MG63 (cell line): ENCODE data around the gene RPL18. TPM values are rescaled to one million over a fixed set of nuclear protein-coding genes. Genes with fewer than 3 reads are reported as not detected.
"Not testable (repeated sequence)": the region's sequence is repeated elsewhere in the genome, so short reads cannot be mapped to it uniquely, and the experiment has no call there.

ENCODE experiments used
- DNase-seq: peaks from one replicate; pipeline ENCODE4 v3.0.0-alpha.2; 2020
- H3K27me3 ChIP-seq: fragments of 250-450 bp; sonication (Bioruptor Pico); 2 replicates; pipeline ENCODE4 v1.5.1; 2020; ENCODE audit warnings: mild to moderate bottlenecking, moderate library complexity
- H3K36me3 ChIP-seq: fragments of 250-450 bp; sonication (Bioruptor Pico); 2 replicates; pipeline ENCODE4 v1.5.1; 2020; ENCODE audit warnings: mild to moderate bottlenecking, moderate library complexity
- H3K4me3 ChIP-seq: fragments of 250-450 bp; sonication (Bioruptor Pico); 2 replicates; pipeline ENCODE4 v1.5.1; 2020; ENCODE audit warnings: mild to moderate bottlenecking, moderate library complexity
- H3K9me3 ChIP-seq: fragments of 250-450 bp; sonication (Bioruptor Pico); 2 replicates; pipeline ENCODE4 v1.5.1; 2020; ENCODE audit warnings: mild to moderate bottlenecking, moderate library complexity
- total RNA-seq: library from RNA; depleted of rRNA; stranded (reverse); fragments of >200 nt; shearing (Covaris generic); gene quantifications from 2 replicates; pipeline ENCODE4 v1.2.3, GENCODE V29; 2014; ENCODE audit warnings: low replicate concordance; rRNA removed

Gene RPL18
- total RNA-seq, 1 experiment from 2014 or later, result 3,057 TPM

DNA sequence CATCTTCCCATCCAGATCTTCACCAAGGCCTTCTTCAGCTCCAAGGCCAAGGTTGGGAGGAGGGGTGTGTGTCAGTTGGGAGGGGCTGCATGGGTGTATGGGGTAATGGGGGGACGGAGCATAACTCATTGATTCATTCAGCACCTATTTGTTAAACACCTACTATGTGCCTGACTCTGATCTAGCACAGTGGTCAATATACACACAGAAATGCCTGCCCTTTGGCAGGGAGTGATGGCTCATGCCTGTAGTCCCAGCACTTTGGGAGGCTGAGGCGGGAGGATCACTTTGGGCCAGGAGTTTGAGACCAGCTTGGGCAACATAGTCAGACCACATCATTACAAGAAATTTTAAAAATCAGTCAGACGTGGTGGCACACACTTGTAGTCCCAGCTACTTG lies 31.6 kb downstream of the RPL18 start:
- Histone ChIP-seq H3K36me3 (no peaks in the 10 kb centered on the region), H3K4me3 (no peak overlapping the region), H3K27me3 (no peaks in the 10 kb centered on the region), H3K9me3 (no peaks in the 10 kb centered on the region)
- DNase-seq, result no peak

DNA sequence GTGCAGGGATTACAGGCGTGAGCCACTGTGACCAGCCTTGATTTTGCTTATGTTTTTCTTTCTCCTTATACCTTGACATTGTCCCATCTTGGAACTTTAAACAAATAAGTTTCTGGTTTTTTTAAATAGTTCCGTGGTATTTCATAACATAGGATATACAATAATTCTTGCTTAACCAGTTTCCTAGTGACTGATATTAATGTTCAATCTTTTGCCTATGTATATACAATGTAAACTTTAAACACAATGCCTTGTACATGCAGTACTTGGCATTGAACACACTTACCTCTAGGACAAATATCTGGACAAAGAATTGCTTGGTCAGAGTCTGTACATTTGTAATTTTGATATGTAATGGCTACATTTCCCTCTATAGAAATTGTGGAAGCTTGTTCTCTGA lies 36.8 kb downstream of the RPL18 start:
- Histone ChIP-seq H3K36me3 (no peaks in the 10 kb centered on the region), H3K4me3 (no peak overlapping the region), H3K27me3 (no peaks in the 10 kb centered on the region), H3K9me3 (no peaks in the 10 kb centered on the region)
- no peak for DNase-seq

DNA sequence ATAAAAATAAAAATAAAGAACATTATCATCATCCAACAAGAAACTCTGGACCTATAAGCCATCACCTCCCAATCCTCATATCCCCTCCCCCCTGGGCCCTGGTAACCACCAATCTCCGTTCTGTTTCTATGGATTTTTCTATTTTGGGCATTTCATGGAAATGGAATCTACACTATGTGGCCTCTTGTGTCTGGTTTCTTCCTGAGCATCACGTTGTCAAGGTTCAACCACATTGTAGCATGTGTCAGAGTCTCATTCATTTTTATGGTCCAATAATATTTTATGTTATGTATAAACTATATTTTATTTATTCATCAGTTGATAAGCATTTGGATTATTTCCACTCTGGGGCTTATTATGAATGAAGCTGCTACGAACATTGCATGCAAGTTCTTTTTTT lies 40.1 kb downstream of the RPL18 start:
- Histone ChIP-seq H3K9me3 (no peaks in the 10 kb centered on the region), H3K36me3 (no peaks in the 10 kb centered on the region), H3K4me3 (no peak overlapping the region), H3K27me3 (no peaks in the 10 kb centered on the region)
- no peak for DNase-seq

DNA sequence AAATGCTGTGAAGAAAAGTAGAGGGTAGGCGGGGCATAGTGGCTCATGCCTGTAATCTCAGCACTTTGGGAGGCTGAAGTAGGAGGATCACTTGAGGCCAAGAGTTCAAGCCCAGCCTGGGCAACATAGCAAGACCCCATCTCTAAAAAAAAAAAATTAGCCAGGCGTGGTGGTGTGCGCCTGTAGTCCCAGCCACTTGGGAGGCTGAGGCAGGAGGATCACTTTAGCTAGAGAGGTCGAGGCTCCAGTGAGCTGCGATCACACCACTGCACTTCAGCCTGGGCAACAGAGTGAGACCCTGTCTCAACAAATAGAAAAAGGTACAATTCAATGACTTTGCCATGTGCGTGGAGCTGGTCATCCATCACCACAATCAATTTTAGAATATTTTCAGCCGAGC lies 41.1 kb downstream of the RPL18 start:
- H3K27me3 ChIP-seq, H3K9me3 ChIP-seq, DNase-seq, H3K4me3 ChIP-seq, H3K36me3 ChIP-seq: not testable (repeated sequence)

DNA sequence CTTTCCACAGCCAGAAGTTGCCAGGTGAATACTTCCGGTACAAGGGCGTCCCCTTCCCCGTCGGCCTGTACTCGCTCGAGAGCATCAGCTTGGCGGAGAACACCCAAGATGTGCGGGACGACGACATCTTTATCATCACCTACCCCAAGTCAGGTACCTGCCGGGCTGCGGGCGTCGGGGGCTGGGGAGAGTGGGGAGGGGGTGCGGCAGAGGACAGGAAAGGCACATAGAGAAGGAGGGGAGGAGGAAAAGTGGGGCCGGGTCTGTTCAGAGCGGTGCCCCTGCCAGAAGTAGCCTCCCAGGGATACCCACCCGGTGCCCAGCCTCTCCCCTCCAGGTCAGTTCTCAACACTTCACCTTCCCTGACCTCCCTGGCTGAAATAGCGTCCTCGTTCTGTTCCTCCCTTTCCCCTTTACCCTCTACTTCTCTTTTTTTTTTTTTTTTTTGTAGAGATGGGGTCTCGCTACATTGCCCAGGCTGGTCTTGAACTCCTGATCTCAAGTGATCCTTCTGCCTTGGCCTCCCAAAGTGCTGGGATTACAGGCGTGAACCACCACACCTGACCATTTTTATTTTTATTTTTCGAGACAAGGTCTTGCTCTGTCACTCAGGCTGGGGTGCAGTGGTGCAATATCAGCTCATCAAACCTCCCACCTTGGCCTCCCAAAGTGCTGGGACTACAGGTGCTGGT lies 42.9 kb downstream of the RPL18 start:
- Histone ChIP-seq H3K9me3 (no peaks in the 10 kb centered on the region), H3K36me3 (no peaks in the 10 kb centered on the region), H3K4me3 (no peak overlapping the region), H3K27me3 (no peaks in the 10 kb centered on the region)
- no peak for DNase-seq

DNA sequence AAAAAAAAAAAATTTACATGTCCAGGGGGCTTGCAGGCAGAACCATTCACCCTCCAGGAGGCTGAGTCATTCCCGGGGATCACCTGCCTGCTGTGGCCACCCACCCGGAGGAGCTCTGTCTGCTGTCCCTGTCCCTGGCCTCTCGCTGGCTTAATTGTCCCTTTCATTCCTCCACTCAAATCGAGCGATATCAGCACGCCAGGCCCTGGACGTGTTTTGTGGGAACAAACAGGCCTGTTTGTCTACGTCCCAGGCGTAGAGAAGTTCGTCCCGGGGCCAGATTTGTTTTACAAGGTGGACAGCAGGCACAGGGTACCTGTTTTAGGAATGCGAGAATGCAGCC lies 45.8 kb downstream of the RPL18 start:
- Histone ChIP-seq H3K9me3 (no peaks in the 10 kb centered on the region), H3K4me3 (no peak overlapping the region), H3K27me3 (no peaks in the 10 kb centered on the region), H3K36me3 (no peaks in the 10 kb centered on the region)
- no peak for DNase-seq

DNA sequence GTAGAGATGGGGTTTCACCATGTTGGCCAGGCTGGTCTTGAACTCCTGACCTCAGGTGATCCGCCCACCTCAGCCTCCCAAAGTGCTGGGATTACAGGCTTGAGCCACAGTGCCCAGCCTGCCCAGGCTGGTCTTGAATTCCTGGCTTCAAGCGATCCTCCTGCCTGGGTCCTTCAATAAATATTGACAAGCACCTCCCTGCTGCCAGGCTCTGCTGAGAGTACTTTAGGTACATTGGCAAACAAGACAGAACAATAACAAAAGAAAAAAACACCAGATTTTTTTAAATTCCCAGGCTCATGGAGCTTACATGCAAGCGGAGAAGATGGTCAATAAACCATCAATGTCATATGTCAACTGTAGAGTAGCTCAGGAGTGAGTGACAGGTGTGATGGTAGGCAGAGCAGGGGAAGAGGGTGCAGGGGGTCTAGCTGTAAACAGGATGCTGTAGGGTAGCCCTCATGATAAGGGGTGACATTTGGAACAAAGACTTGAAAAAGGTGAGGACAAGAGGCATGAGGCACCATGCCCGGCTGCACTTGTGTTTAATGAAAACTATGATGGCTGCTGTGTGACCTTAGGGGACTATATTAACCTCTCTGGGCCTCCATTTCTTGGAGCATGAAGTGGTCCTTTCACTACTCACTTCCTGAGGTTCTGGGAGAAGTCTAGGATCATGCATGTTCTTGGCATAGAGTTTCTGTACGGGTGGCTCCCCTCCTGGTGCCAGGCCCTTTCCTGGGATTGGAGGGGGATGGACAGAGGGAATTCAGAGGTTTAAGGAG lies 47.4 kb downstream of the RPL18 start:
- Histone ChIP-seq H3K4me3 (no peak overlapping the region), H3K36me3 (no peaks in the 10 kb centered on the region), H3K27me3 (no peaks in the 10 kb centered on the region), H3K9me3 (no peaks in the 10 kb centered on the region)
- no peak for DNase-seq

DNA sequence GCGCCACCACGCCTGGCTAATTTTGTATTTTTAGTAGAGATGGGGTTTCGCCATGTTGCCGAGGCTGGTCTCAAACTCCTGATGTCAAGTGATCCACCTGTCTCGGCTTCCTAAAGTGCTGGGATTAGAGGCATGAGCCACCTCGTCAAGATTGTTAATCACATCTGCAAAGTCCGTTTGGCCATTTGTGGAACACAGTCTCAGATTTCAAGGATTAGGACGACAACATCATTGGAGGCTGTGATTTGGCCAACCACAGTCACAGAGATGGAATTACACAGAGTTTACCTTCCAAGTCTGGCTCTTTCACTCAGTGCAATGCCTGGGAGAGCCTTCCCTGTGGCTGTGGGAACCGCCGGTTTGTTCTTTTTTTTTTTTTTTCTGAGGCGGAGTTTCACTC lies 49.2 kb downstream of the RPL18 start:
- peak; percentile 71 for DNase-seq
- no peaks in the 10 kb centered on the region for H3K36me3 ChIP-seq
- H3K27me3 ChIP-seq, result no peaks in the 10 kb centered on the region
- H3K4me3 ChIP-seq, result no peak overlapping the region
- H3K9me3 ChIP-seq, result no peaks in the 10 kb centered on the region

DNA sequence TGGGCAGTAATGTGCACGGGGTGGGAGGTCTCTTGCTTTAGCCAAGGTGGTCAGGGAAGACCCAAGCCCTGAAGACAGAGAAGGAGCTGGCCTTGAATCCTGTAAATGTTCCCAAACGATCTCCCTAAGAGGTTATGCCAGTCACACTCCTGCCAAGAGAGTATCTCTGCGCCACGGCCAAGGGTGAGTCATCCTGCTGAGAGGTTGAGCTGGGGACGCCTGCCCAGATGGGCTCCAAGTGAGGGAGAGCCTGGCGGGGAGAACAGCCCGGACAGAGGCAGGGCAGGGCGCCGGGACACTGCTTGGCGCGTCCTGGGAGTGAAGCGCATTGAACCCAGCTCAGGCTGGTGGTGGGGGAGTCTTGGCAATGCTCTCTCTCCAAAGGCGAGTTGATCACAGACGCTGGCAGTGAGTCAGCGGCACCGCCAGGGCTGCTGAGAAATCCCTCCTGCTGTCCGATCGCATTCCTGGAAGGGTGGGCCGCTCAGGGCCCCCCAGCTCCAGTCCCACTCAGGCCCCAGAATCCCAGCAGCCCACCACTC lies 50.6 kb downstream of the RPL18 start:
- Histone ChIP-seq H3K27me3 (no peaks in the 10 kb centered on the region), H3K9me3 (no peaks in the 10 kb centered on the region), H3K36me3 (no peaks in the 10 kb centered on the region), H3K4me3 (no peak overlapping the region)
- DNase-seq, result peak; percentile 100

Other genes starting within 250 kb of the RPL18 start
- gene KDELR1, start 227.6 kb downstream of the RPL18 start, total RNA-seq, result 51.3 and 103 TPM in 2 replicates
- 0.03 TPM in 1 of 2 replicates, not detected in the other for gene GRIN2D, start 225.5 kb downstream of the RPL18 start, total RNA-seq
- gene GRWD1, start 173.2 kb downstream of the RPL18 start, total RNA-seq, result 86.6 and 138 TPM in 2 replicates
- 0.22 and 0.43 TPM in 2 replicates for gene KCNJ14, start 163.6 kb downstream of the RPL18 start, total RNA-seq
- gene CYTH2, start 149.8 kb downstream of the RPL18 start, total RNA-seq, result 84.7 and 163 TPM in 2 replicates
- gene LMTK3, start 107.3 kb downstream of the RPL18 start, total RNA-seq, result not detected in 2 replicates
- gene SULT2B1, start 67.0 kb downstream of the RPL18 start, total RNA-seq, result 0.49 TPM in 1 of 2 replicates, not detected in the other
- gene SPACA4, start 12.4 kb downstream of the RPL18 start, total RNA-seq, result not detected in 2 replicates
- gene FAM83E, start 4.1 kb downstream of the RPL18 start, total RNA-seq, result not detected in 2 replicates
- 6.7 and 8.6 TPM in 2 replicates for gene SPHK2, start 328 bp upstream of the RPL18 start, total RNA-seq
- 9.3 and 14.5 TPM in 2 replicates for gene DBP, start 18.2 kb upstream of the RPL18 start, total RNA-seq
- gene CA11, start 27.0 kb upstream of the RPL18 start, total RNA-seq, result 1.3 TPM in 1 of 2 replicates, not detected in the other
- gene NTN5, start 53.8 kb upstream of the RPL18 start, total RNA-seq, result not detected in 2 replicates
- not detected in 2 replicates for gene FUT2, start 76.8 kb upstream of the RPL18 start, total RNA-seq
- gene MAMSTR, start 100.5 kb upstream of the RPL18 start, total RNA-seq, result 0.79 TPM in 1 of 2 replicates, not detected in the other
- gene RASIP1, start 121.4 kb upstream of the RPL18 start, total RNA-seq, result 0.72 TPM in 1 of 2 replicates, not detected in the other
- gene IZUMO1, start 127.7 kb upstream of the RPL18 start, total RNA-seq, result not detected in 2 replicates
- 0.07 and 0.16 TPM in 2 replicates for gene FUT1, start 133.5 kb upstream of the RPL18 start, total RNA-seq
- not detected in 2 replicates for gene FGF21, start 136.3 kb upstream of the RPL18 start, total RNA-seq
- gene BCAT2, start 191.9 kb upstream of the RPL18 start, total RNA-seq, result 21.3 and 59.1 TPM in 2 replicates
- gene HSD17B14, start 217.3 kb upstream of the RPL18 start, total RNA-seq, result not detected in 2 replicates
- gene PLEKHA4, start 249.4 kb upstream of the RPL18 start, total RNA-seq, result 5.4 and 14.5 TPM in 2 replicates